ENCODE results near the gene TMEM219. TPM values are rescaled to one million over a fixed set of nuclear protein-coding genes. Genes with fewer than 3 reads are reported as not detected.

Gene TMEM219
- total RNA-seq, 4 donors from 2014 or later = 78.0 to 109 (median 106) TPM

DNA sequence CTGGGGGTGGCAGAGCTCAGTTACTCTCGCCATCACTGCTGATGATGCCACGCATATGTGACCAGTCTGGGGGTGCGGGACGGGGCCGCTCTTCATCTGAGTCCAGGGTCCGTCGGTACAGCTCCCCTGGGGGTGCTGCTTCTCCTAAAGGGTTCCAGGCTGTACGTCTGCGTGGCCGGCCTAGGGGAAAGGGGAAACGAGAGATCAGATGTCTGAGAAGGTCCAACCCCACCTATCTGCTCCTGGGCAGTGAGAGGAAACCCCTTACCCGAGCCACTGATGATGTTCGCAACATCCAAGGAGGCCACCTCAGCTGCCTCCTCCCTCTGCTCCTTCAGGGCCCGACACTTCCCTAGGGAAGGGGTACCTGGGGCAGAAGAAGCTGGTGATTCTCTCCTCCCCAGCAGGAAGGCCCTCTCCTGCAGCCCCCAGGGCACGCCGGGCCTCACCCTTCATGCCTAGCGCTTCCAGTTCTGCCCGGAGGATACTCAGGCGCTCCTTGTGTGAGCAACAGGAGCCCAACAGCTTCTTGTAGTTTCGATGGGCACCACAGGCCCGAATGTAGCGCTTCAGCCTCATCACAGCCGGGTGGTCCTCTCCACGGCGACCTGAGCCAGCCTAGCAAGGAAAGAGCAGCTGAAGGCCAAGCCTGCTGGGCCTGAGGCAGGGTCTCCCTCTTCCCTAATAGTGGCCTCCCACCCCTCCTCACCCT is 31.5 kb downstream of the TMEM219 start:
- peak in 1 of 2 donors; percentile 56 for DNase-seq (ENCODE audit: low spot score in 2 of 2)

DNA sequence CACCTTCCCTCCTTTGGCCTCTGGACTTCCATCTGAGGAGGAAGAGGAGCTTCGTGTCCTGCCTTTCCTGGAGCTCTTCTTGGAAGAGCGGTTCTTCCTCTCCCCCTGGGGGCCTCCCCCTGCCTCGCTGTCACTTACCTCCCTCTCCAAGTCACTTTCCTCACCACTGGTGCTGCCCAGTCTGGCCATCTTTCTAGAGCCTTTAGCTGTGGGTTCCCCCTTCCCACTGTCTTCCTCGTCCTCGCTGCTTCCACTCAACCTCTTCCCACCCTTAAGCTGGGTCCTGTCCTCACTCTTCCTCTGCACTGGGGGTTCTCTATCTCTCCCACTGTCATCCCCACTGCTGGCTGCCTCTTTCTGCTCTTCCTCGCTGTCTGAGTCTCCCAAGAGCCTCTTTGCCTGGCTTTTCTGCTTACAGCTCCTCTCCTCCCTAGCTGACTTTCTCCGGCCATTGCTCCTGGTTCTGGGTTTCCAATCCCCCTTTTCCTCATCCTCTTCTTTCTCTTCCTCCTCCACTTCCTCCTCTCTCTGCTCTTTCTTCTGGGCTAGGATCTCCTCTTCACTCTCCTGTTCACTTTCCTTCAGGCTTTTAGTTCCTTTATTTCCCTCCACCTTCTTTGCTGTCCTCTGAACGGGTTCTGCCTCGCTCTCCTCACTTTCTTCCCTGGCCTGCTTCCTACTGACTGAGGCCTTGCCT is 32.2 kb downstream of the TMEM219 start:
- peak overlapping the region; percentile 45 for H3K27ac ChIP-seq
- DNase-seq (ENCODE audit: low spot score in 2 of 2) = no peak
- H3K27me3 ChIP-seq = no peaks in the 10 kb centered on the region
- 86% methylated on average over 9 of the region's 9 CpGs for WGBS
- peak overlapping the region; percentile 80 for H3K4me3 ChIP-seq
- H3K9me3 ChIP-seq = no peaks in the 10 kb centered on the region
- peaks cover 52% of the 10 kb centered on the region for H3K36me3 ChIP-seq
- peaks cover 29% of the 10 kb centered on the region for H3K4me1 ChIP-seq
- TF ChIP-seq, protein P1, sequence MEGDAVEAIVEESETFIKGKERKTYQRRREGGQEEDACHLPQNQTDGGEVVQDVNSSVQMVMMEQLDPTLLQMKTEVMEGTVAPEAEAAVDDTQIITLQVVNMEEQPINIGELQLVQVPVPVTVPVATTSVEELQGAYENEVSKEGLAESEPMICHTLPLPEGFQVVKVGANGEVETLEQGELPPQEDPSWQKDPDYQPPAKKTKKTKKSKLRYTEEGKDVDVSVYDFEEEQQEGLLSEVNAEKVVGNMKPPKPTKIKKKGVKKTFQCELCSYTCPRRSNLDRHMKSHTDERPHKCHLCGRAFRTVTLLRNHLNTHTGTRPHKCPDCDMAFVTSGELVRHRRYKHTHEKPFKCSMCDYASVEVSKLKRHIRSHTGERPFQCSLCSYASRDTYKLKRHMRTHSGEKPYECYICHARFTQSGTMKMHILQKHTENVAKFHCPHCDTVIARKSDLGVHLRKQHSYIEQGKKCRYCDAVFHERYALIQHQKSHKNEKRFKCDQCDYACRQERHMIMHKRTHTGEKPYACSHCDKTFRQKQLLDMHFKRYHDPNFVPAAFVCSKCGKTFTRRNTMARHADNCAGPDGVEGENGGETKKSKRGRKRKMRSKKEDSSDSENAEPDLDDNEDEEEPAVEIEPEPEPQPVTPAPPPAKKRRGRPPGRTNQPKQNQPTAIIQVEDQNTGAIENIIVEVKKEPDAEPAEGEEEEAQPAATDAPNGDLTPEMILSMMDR (IDR thresholded peaks at IDR 0.05) = no peak
- no peak for TF ChIP-seq POLR2AphosphoS5 (IDR thresholded peaks at IDR 0.05)
- TF ChIP-seq EP300 (IDR thresholded peaks at IDR 0.05) = no peak
- TF ChIP-seq POLR2A (IDR thresholded peaks at IDR 0.05) = no peak

More for the DNA sequence above, 31.5 kb downstream of the TMEM219 start:
- Histone ChIP-seq H3K27me3 (no peaks in the 10 kb centered on the region), H3K9me3 (no peaks in the 10 kb centered on the region), H3K4me1 (peaks cover 29% of the 10 kb centered on the region), H3K4me3 (no peak overlapping the region), H3K27ac (no peak overlapping the region), H3K36me3 (peaks cover 59% of the 10 kb centered on the region)
- TF ChIP-seq, protein P1 (IDR thresholded peaks at IDR 0.05) = no peak
- TF ChIP-seq POLR2A (IDR thresholded peaks at IDR 0.05) (no peak), EP300 (IDR thresholded peaks at IDR 0.05) (no peak), POLR2AphosphoS5 (IDR thresholded peaks at IDR 0.05) (no peak)
- WGBS = 80% methylated on average over 11 of the region's 25 CpGs

DNA sequence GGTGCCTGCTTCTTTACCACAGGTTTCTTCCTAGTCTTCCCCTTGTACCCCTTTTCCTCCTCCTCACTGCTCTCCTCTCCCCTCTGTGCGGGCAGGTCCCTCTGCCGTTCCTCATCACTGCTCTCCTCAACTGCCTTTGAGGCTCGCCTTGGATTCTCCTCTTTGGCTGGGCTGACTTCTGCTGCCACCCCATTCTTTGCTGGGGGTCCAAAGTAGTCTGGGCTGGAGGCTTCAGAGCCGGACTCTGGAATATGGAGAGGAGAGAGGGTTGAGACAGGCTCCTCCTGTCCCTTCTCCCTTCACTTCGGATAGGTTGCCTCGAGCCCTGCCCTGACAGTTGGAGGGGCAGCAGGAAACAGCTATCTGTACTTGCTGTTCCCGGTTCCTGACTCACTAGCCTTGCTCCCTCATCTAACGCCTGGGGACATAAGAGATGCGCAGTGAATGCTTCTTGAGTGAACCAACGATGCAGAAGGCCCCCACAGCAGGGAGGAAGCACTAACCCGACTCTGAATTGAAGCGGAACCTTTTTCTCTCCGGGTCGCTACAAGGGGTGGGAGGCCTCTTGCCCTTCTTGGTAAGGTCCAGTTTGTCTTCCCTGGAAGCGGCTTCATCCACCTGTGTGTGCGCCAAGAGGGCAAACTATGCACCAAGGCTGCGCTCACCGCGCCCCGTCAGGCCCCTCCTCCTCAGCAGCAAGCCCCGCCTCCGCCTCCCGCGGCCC is 32.9 kb downstream of the TMEM219 start:
- H3K36me3 ChIP-seq = peaks cover 52% of the 10 kb centered on the region
- no peak for TF ChIP-seq POLR2A (IDR thresholded peaks at IDR 0.05)
- TF ChIP-seq POLR2AphosphoS5 (IDR thresholded peaks at IDR 0.05) = no peak
- TF ChIP-seq EP300 (IDR thresholded peaks at IDR 0.05) = no peak
- TF ChIP-seq, protein P1 (IDR thresholded peaks at IDR 0.05) = no peak
- H3K4me1 ChIP-seq = peaks cover 29% of the 10 kb centered on the region
- DNase-seq (ENCODE audit: low spot score in 2 of 2) = peak in 1 of 2 donors; percentile 52
- WGBS = 12% methylated on average over 16 of the region's 24 CpGs
- no peaks in the 10 kb centered on the region for H3K27me3 ChIP-seq
- H3K4me3 ChIP-seq = peak overlapping the region; percentile 80
- peak overlapping the region; percentile 96 for H3K27ac ChIP-seq
- H3K9me3 ChIP-seq = no peaks in the 10 kb centered on the region

DNA sequence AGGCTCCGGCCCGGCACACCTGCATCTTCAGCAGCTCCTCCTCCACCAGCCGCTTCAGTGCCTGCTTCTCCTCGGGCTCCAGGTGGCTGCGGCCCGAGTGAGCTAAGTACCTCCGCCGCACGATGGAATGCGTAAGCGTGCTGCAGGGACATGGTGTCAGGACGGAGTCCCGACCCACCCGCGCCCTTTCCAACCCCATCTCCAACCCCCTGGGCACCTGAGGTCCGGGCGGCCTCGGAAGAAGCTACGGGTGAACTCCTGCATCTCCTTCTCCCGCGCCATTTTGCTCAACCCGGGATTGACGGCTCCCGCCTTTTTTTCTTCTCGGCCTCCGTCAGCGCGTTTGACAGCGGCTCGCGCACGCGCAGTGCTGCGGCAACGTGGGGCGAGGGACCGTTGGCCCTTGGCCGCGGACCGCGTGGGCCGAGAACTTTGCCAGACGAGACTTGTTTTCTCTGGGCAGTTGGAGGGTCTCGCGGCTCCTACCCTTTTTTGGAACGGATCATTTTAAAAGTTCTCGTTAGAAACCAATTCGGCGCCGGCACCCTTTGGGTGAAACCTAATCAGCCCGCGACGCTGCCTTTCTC is 33.5 kb downstream of the TMEM219 start, which contains the start of gene HIRIP3:
Gene HIRIP3 (minus strand): TSS at position 294 of the 587 bp plus-strand sequence. CDS start 12 bp downstream, at position 282.
- under 1% methylated on average over 52 of the region's 53 CpGs for WGBS
- no peaks in the 10 kb centered on the region for H3K27me3 ChIP-seq
- peak within 1 kb of the TSS; percentile 96 for H3K27ac ChIP-seq
- no peaks in the 10 kb centered on the region for H3K9me3 ChIP-seq
- peak; percentile 92 for DNase-seq (ENCODE audit: low spot score in 2 of 2)
- peaks cover 29% of the 10 kb centered on the region for H3K4me1 ChIP-seq
- peak within 1 kb of the TSS; percentile 80 for H3K4me3 ChIP-seq
- H3K36me3 ChIP-seq = peaks cover 52% of the 10 kb centered on the region
- no peak for TF ChIP-seq EP300 (IDR thresholded peaks at IDR 0.05)
- TF ChIP-seq POLR2AphosphoS5 (IDR thresholded peaks at IDR 0.05) = peak in 1 of 3 donors; percentile 65
- TF ChIP-seq POLR2A (IDR thresholded peaks at IDR 0.05) = no peak
- TF ChIP-seq, protein P1 (IDR thresholded peaks at IDR 0.05) = no peak
